NCI-H1436 (cell line): ENCODE results near the gene SLC1A6.
"Not testable (repeated sequence)": the region's sequence is repeated elsewhere in the genome, so short reads cannot be mapped to it uniquely, and the experiment has no call there.

Experiments used
- DNase-seq: peaks from one replicate; lab custom pipeline; 2025; lab: John Stamatoyannopoulos, UW

SLC1A6 gene

GRCh38 chr19:14957464-14957863 is 22.2 kb downstream of the SLC1A6 start:
- no peak for DNase-seq

GRCh38 chr19:14954071-14954655 is 25.5 kb downstream of the SLC1A6 start:
- no peak for DNase-seq

GRCh38 chr19:14952767-14953166 is 26.9 kb downstream of the SLC1A6 start:
- DNase-seq = no peak

GRCh38 chr19:14950421-14950820 is 29.2 kb downstream of the SLC1A6 start:
- DNase-seq = no peak

GRCh38 chr19:14949876-14950275 is 29.8 kb downstream of the SLC1A6 start:
- DNase-seq = no peak

- DNase-seq = not testable (repeated sequence)
Measured at GRCh38 chr19:14949413-14949812, 30.3 kb downstream of the SLC1A6 start.

GRCh38 chr19:14944456-14944855 is 35.2 kb downstream of the SLC1A6 start:
- no peak for DNase-seq

GRCh38 chr19:14943601-14944000 is 36.1 kb downstream of the SLC1A6 start:
- DNase-seq = no peak

GRCh38 chr19:14941189-14941588 is 38.5 kb downstream of the SLC1A6 start, which contains the start of gene OR7C2:
Gene OR7C2, plus strand, starts transcription at chr19:14941489. Its CDS starts 0 bp downstream, at chr19:14941489.
- DNase-seq = no peak

GRCh38 chr19:14940266-14940665 is 39.4 kb downstream of the SLC1A6 start:
- no peak for DNase-seq

- no peak for DNase-seq
Measured at GRCh38 chr19:14933506-14933905, 46.2 kb downstream of the SLC1A6 start.

GRCh38 chr19:14916848-14917247 is 62.8 kb downstream of the SLC1A6 start:
- no peak for DNase-seq

GRCh38 chr19:14915116-14915515 is 64.5 kb downstream of the SLC1A6 start:
- DNase-seq = no peak

GRCh38 chr19:14906711-14907110 is 73.0 kb downstream of the SLC1A6 start:
- DNase-seq = no peak

- DNase-seq = no peak
Measured at GRCh38 chr19:14901675-14902260, 77.9 kb downstream of the SLC1A6 start.
